ENCODE measurements around the gene KCNK3. TPM values are rescaled to one million over a fixed set of nuclear protein-coding genes. Genes with fewer than 3 reads are reported as not detected.
A peak's percentile ranks its signal among the peaks of the same experiment; 100 is the strongest.

Gene KCNK3
- total and polyA plus RNA-seq, 2 experiments from 2014 or later = not detected

DNA sequence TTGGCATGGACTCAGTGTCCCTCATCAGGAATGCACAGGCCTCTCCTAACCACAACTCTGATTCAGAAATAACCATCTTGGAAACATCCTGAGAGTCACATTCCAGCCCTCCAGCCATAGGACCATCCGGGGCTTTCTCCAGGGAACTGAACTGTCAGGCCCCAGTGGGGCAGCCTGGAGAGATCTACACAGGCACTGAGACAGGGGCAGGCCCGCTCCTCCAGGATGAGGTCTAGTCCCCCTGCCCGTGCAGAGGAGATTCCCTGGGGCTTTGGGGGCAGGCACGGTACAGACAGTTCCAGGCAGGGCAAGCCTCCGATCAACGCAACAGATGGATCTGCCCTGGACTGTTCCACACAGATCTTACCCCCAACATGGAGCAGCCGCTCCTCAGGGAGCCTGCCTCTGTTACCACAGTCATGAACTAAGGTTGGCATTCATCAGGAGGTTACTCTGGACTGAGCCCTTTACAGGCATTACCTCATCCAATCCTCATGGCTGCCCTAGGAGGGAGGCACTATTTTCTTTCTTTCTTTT is 12.0 kb downstream of the KCNK3 start:
- Histone ChIP-seq H3K27me3 (replicated peaks; ENCODE audit: insufficient read depth) (no peaks in the 10 kb centered on the region), H4K20me1 (ENCODE audit: insufficient read depth) (no peaks in the 10 kb centered on the region), H3K9me3 (ENCODE audit: low read depth) (no peaks in the 10 kb centered on the region), H3K4me3 (no peak overlapping the region), H3K9ac (peak overlapping the region; percentile 52), H3K4me2 (ENCODE audit: unreplicated experiment) (peak overlapping the region; percentile 9), H3K27ac (peak overlapping the region; percentile 69), H3F3A (ENCODE audit: insufficient read depth) (no peaks in the 10 kb centered on the region), H3K4me1 (ENCODE audit: insufficient read depth) (peaks cover 12% of the 10 kb centered on the region), H3K36me3 (ENCODE audit: low read depth) (no peaks in the 10 kb centered on the region), H3K79me2 (ENCODE audit: insufficient read depth) (no peaks in the 10 kb centered on the region), H3K9me2 (ENCODE audit: insufficient read depth) (no peaks in the 10 kb centered on the region), H2AFZ (peak overlapping the region; percentile 48; the same call in 1 of the 2 replicates)
- 74 to 75% methylated on average over 7 of the region's 7 CpGs for WGBS, 2 experiments (ENCODE audit: low coverage in 1 of 2, low lambda C conversion rate in 2 of 2, missing lambda C conversion rate in 2 of 2)
- DNase-seq = peak; percentile 90
- in situ Hi-C loops (cut with MboI) = no loop called here
- TF ChIP-seq EZH2phosphoT487 (IDR thresholded peaks at IDR 0.05; ENCODE audit: insufficient read depth, low read depth) (no peak), EZH2 (IDR thresholded peaks at IDR 0.05; ENCODE audit: insufficient read depth, poor library complexity, severe bottlenecking) (no peak)

DNA sequence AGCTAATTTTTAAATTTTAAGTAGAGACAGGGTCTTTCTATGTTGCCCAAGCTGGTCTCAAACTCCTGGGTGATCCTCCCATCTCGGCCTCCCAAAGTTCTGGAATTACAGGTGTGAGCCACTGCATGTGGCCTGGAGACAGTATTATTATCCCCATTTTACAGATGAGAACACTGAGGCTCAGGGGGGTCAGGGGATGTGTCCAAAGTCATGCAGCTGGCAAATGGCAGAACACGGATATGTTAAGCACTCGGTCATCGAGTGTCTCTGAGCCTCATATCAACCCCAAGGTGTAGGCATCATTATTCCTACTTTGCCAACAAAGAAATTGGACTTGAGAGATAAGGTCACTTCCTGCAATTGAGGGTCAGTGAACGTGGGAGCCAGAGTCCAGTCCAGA is 12.6 kb downstream of the KCNK3 start:
- no peaks in the 10 kb centered on the region for H4K20me1 ChIP-seq (ENCODE audit: insufficient read depth)
- H3K4me2 ChIP-seq (ENCODE audit: unreplicated experiment) = no peak overlapping the region
- H3K9me2 ChIP-seq (ENCODE audit: insufficient read depth) = no peaks in the 10 kb centered on the region
- H3K9ac ChIP-seq = peak overlapping the region; percentile 52; the same call in 1 of the 2 replicates
- H3K79me2 ChIP-seq (ENCODE audit: insufficient read depth) = no peaks in the 10 kb centered on the region
- peaks cover 12% of the 10 kb centered on the region for H3K4me1 ChIP-seq (ENCODE audit: insufficient read depth)
- no peaks in the 10 kb centered on the region for H3F3A ChIP-seq (ENCODE audit: insufficient read depth)
- 63 to 74% methylated on average over 5 of the region's 5 CpGs for WGBS, 2 experiments (ENCODE audit: low coverage in 1 of 2, low lambda C conversion rate in 2 of 2, missing lambda C conversion rate in 2 of 2)
- H2AFZ ChIP-seq = no peak overlapping the region
- no peaks in the 10 kb centered on the region for H3K27me3 ChIP-seq (replicated peaks; ENCODE audit: insufficient read depth)
- H3K36me3 ChIP-seq (ENCODE audit: low read depth) = no peaks in the 10 kb centered on the region
- H3K9me3 ChIP-seq (ENCODE audit: low read depth) = no peaks in the 10 kb centered on the region
- in situ Hi-C loops (cut with MboI) = no loop called here
- no peak overlapping the region for H3K4me3 ChIP-seq
- DNase-seq = no peak
- TF ChIP-seq EZH2phosphoT487 (IDR thresholded peaks at IDR 0.05; ENCODE audit: insufficient read depth, low read depth) (no peak), EZH2 (IDR thresholded peaks at IDR 0.05; ENCODE audit: insufficient read depth, poor library complexity, severe bottlenecking) (no peak)
- peak overlapping the region; percentile 69; the same call in 1 of the 2 replicates for H3K27ac ChIP-seq

DNA sequence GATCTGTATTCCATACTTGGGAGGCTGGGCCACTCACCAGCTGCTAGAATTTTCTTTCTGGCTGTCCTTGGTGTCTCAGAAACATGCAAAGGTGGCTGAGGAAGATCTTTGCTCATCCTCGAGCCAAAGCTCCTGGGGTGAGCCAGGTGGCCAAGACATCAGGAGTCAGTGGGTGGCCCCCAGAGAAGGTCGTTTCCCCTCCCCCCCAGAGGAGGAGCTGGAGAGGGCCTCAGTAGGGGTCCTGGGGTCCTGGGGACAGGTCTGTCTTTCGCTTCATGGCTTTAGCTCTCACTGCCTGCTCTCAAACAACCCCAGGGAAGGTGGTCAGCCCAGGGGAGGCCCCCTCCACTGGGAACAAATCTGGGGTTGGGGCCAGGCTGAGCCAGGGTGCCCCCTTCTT is 13.6 kb downstream of the KCNK3 start:
- no peaks in the 10 kb centered on the region for H3K27me3 ChIP-seq (replicated peaks; ENCODE audit: insufficient read depth)
- H3F3A ChIP-seq (ENCODE audit: insufficient read depth) = no peaks in the 10 kb centered on the region
- no peaks in the 10 kb centered on the region for H3K9me2 ChIP-seq (ENCODE audit: insufficient read depth)
- in situ Hi-C loops (cut with MboI) = no loop called here
- no peaks in the 10 kb centered on the region for H3K79me2 ChIP-seq (ENCODE audit: insufficient read depth)
- H4K20me1 ChIP-seq (ENCODE audit: insufficient read depth) = no peaks in the 10 kb centered on the region
- no peak overlapping the region for H2AFZ ChIP-seq
- H3K4me2 ChIP-seq (ENCODE audit: unreplicated experiment) = no peak overlapping the region
- TF ChIP-seq EZH2 (IDR thresholded peaks at IDR 0.05; ENCODE audit: insufficient read depth, poor library complexity, severe bottlenecking) (no peak), EZH2phosphoT487 (IDR thresholded peaks at IDR 0.05; ENCODE audit: insufficient read depth, low read depth) (no peak)
- H3K27ac ChIP-seq = no peak overlapping the region
- 43 to 50% methylated on average over 3 of the region's 3 CpGs for WGBS, 2 experiments (ENCODE audit: low coverage in 1 of 2, low lambda C conversion rate in 2 of 2, missing lambda C conversion rate in 2 of 2)
- H3K9ac ChIP-seq = no peak overlapping the region
- DNase-seq = no peak
- H3K4me3 ChIP-seq = no peak overlapping the region
- no peaks in the 10 kb centered on the region for H3K36me3 ChIP-seq (ENCODE audit: low read depth)
- peaks cover 12% of the 10 kb centered on the region for H3K4me1 ChIP-seq (ENCODE audit: insufficient read depth)
- no peaks in the 10 kb centered on the region for H3K9me3 ChIP-seq (ENCODE audit: low read depth)

DNA sequence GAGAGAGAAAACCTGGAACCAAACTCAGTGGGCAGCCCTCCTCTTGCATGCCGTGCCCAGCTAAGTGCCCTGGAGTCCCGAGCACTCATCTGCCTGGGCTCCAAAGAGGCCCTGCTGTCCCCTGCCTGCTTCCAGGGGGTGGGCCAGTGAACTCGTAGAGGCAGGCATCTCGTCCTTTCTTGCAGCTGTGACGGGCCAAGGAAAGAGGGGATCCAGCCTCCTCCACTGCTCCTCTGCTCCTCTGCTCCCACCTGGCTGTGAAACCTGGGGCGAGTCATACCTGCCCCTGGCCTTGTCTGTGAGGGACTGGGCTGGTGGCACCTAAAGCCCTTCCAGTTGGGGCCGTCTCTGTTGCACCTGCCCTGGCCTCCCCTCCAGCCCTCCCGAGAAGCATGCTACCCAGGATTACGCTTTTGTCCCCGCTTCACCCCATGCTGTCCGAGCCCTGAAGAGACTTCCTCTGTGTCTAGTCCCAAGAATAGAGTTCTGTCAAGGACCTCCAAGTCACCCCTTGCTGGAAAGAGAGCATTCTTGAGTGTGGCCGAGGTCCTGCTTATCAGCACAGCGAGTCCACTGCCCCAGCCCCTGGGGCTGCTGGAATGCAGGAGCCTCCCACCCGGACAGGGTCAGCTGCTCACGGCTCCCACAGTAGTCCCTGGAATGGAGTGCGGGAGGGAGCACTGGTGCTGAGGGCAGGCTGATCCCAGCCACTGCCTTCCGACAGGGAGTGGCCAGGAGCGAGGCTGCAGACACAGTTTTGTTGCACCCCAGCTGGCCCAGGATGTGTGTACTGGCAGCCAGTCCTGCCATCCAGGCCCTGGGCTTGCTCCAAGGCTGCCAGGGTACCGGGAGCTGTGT is 14.3 kb downstream of the KCNK3 start:
- Histone ChIP-seq H3K9ac (no peak overlapping the region), H3K4me3 (no peak overlapping the region), H3K4me2 (ENCODE audit: unreplicated experiment) (no peak overlapping the region), H3K4me1 (ENCODE audit: insufficient read depth) (peaks cover 12% of the 10 kb centered on the region), H3K36me3 (ENCODE audit: low read depth) (no peaks in the 10 kb centered on the region), H3F3A (ENCODE audit: insufficient read depth) (no peaks in the 10 kb centered on the region), H3K9me2 (ENCODE audit: insufficient read depth) (no peaks in the 10 kb centered on the region), H4K20me1 (ENCODE audit: insufficient read depth) (no peaks in the 10 kb centered on the region), H3K9me3 (ENCODE audit: low read depth) (no peaks in the 10 kb centered on the region), H3K27me3 (replicated peaks; ENCODE audit: insufficient read depth) (no peaks in the 10 kb centered on the region; the same call in 1 of the 2 replicates), H3K27ac (no peak overlapping the region), H2AFZ (no peak overlapping the region), H3K79me2 (ENCODE audit: insufficient read depth) (no peaks in the 10 kb centered on the region)
- in situ Hi-C loops (cut with MboI) = no loop called here
- no peak for DNase-seq
- TF ChIP-seq EZH2phosphoT487 (IDR thresholded peaks at IDR 0.05; ENCODE audit: insufficient read depth, low read depth) (no peak), EZH2 (IDR thresholded peaks at IDR 0.05; ENCODE audit: insufficient read depth, poor library complexity, severe bottlenecking) (no peak)
- WGBS, 2 experiments (ENCODE audit: low coverage in 1 of 2, low lambda C conversion rate in 2 of 2, missing lambda C conversion rate in 2 of 2) = 62 to 63% methylated on average over 19 of the region's 19 CpGs
